K562 (cell line): ENCODE results near the gene ME3. TPM values are rescaled to one million over a fixed set of nuclear protein-coding genes. Genes with fewer than 3 reads are reported as not detected.

Source experiments
- AFF4 ChIP-seq: sonication (generic); formaldehyde crosslinking; IDR thresholded peaks from 2 replicates; pipeline ENCODE4 v1.8.0; 2023; ENCODE audit warnings: mild to moderate bottlenecking, missing genetic modification reagents
- ARID2 ChIP-seq: fragments of 450-650 bp; IDR thresholded peaks from 2 replicates; pipeline ENCODE4 v1.6.1; 2017; ENCODE audit warnings: antibody characterized with exemption, mild to moderate bottlenecking
- BMI1 ChIP-seq: fragments of 150-350 bp; IDR thresholded peaks from 2 replicates; pipeline ENCODE4 v1.6.1; 2014; ENCODE audit warnings: low read length
- CBFA2T3 ChIP-seq: fragments of 450-650 bp; IDR thresholded peaks from 2 replicates; pipeline ENCODE4 v1.6.1; 2017
- CXXC5 ChIP-seq: fragments of 250-450 bp; sonication (Bioruptor Pico); IDR thresholded peaks from 2 replicates; pipeline ENCODE4 v1.8.0; 2022; ENCODE audit warnings: inconsistent platforms, mild to moderate bottlenecking, moderate library complexity
- E2F6 ChIP-seq, 2 experiments: IDR thresholded peaks; 2 replicates each; pipeline ENCODE4 v1.6.1; 2011; ENCODE audit warnings: borderline replicate concordance in 1 of 2, control low read depth in 1 of 2, low read depth in 1 of 2, low read length in 1 of 2, mild to moderate bottlenecking in 1 of 2, mixed read lengths in 1 of 2, moderate library complexity in 1 of 2; ENCODE audit not compliant: insufficient read depth in 1 of 2, insufficient read length in 1 of 2, poor library complexity in 1 of 2, severe bottlenecking in 1 of 2; ENCODE audit errors: extremely low read depth in 1 of 2
- EHMT2 ChIP-seq: fragments of 450-650 bp; IDR thresholded peaks from 2 replicates; pipeline ENCODE4 v1.6.1; 2018; ENCODE audit warnings: antibody characterized with exemption
- GTF2F1 ChIP-seq: IDR thresholded peaks from 2 replicates; pipeline ENCODE4 v1.6.1; 2011; ENCODE audit warnings: low read depth, low read length, improper control_type of control experiment
- JUND ChIP-seq, 2 experiments: IDR thresholded peaks; 2 replicates in 1 of 2; 3 replicates in 1 of 2; pipeline ENCODE4 v1.6.1; 2011; ENCODE audit warnings: borderline replicate concordance in 2 of 2, low read depth in 2 of 2, low read length in 2 of 2, improper control_type of control experiment in 1 of 2, missing biosample characterization in 1 of 2, missing genetic modification characterization in 1 of 2, missing genetic modification reagents in 1 of 2
- KDM5B ChIP-seq: fragments of 200-600 bp; sonication (generic); IDR thresholded peaks from 2 replicates; pipeline ENCODE4 v1.6.1; 2012; ENCODE audit warnings: low read depth, mild to moderate bottlenecking, moderate library complexity, low read length, control low read depth, inconsistent platforms; ENCODE audit not compliant: insufficient replicate concordance
- NCOR1 ChIP-seq: fragments of 450-650 bp; IDR thresholded peaks from 2 replicates; pipeline ENCODE4 v1.6.1; 2016; ENCODE audit warnings: mild to moderate bottlenecking, moderate library complexity
- POLR2A ChIP-seq: fragments of 450-650 bp; conservative IDR thresholded peaks from 2 replicates; pipeline ENCODE4 v1.6.1; 2016
- RBM22 ChIP-seq: fragments of 200-400 bp; formaldehyde crosslinking; IDR thresholded peaks from 2 replicates; pipeline ENCODE4 v1.6.1; 2018; ENCODE audit warnings: low read length, low read depth; ENCODE audit not compliant: poor library complexity, severe bottlenecking
- TAF9B ChIP-seq: fragments of 450-650 bp; IDR thresholded peaks from 2 replicates; pipeline ENCODE4 v1.6.1; 2018; ENCODE audit warnings: mild to moderate bottlenecking; ENCODE audit not compliant: partially characterized antibody
- TBL1XR1 ChIP-seq, 2 experiments: IDR thresholded peaks; 2 replicates each; pipeline ENCODE4 v1.6.1; 2012; ENCODE audit warnings: improper control_type of control experiment in 2 of 2, low read length in 2 of 2, mild to moderate bottlenecking in 1 of 2
- TCF15 ChIP-seq: fragments of 250-450 bp; sonication (Bioruptor Pico); IDR thresholded peaks from 2 replicates; pipeline ENCODE4 v1.8.0; 2022; ENCODE audit warnings: moderate library complexity, mild to moderate bottlenecking, inconsistent platforms
- TRIM28 ChIP-seq: fragments of 450-650 bp; IDR thresholded peaks from 2 replicates; pipeline ENCODE4 v1.6.1; 2017
- U2AF1 ChIP-seq: fragments of 200-400 bp; formaldehyde crosslinking; optimal IDR thresholded peaks from 2 replicates; pipeline ENCODE3; 2017; ENCODE audit warnings: mild to moderate bottlenecking, low read depth, low read length, moderate library complexity
- ZBED1 ChIP-seq: IDR thresholded peaks from 2 replicates; pipeline ENCODE4 v1.6.1; 2014
- ZKSCAN3 ChIP-seq: fragments of 250-450 bp; sonication (Bioruptor Pico); IDR thresholded peaks from 2 replicates; pipeline ENCODE4 v1.4.0; 2020
- ZNF140 ChIP-seq: fragments of 250-450 bp; sonication (Bioruptor Pico); IDR thresholded peaks from 2 replicates; pipeline ENCODE4 v1.8.0; 2021; ENCODE audit warnings: moderate library complexity, mild to moderate bottlenecking, inconsistent platforms
- ZNF398 ChIP-seq: fragments of 250-450 bp; sonication (Bioruptor Pico); IDR thresholded peaks from 2 replicates; pipeline ENCODE4 v1.8.0; 2021; ENCODE audit warnings: moderate library complexity, mild to moderate bottlenecking, inconsistent platforms
- ZNF699 ChIP-seq: fragments of 250-450 bp; sonication (Bioruptor Pico); IDR thresholded peaks from 2 replicates; pipeline ENCODE4 v1.8.0; 2021; ENCODE audit warnings: mild to moderate bottlenecking, moderate library complexity; ENCODE audit not compliant: insufficient replicate concordance
- polyA plus RNA-seq, 8 experiments: library from polyadenylated mRNA; depleted of rRNA in 4 of 8; stranded (reverse) in 5 of 8; unstranded in 3 of 8; fragments of >200 nt; fragmentation: Nextera tagmentation in 2 of 8; fragmentation: Illumina TruSeq in 1 of 8; extraction: Ambion mirVana in 2 of 8; extraction: Trizol in 1 of 8; gene quantifications; 2 replicates each; pipeline versions ENCODE4 v1.2.1 to v1.2.3, GENCODE V29; 2011 to 2014; ENCODE audit warnings: inconsistent platforms in 1 of 8, missing spikeins in 1 of 8
- total RNA-seq, 7 experiments: library from RNA; depleted of rRNA in 6 of 7; stranded (reverse); fragments of >200 nt in 6 of 7; fragmentation: Illumina TruSeq in 2 of 7; extraction: Trizol in 2 of 7; gene quantifications; 2 replicates each; pipeline versions ENCODE4 v1.2.1 to v1.2.3, GENCODE V29; 2011 to 2021; ENCODE audit warnings: low replicate concordance in 1 of 7

The ME3 gene
- total and polyA plus RNA-seq, 9 of the 15 experiments (the other 6 are each of a cell fraction or from before 2014, with no cell fraction given): not detected

GRCh38 chr11:86500500-86501140, 171.8 kb downstream of the ME3 start (continued):
- no peak for TF ChIP-seq ZNF398
- no peak for TF ChIP-seq RBM22
- no peak for TF ChIP-seq ZBED1
- peak; percentile 78 for TF ChIP-seq CBFA2T3
- TF ChIP-seq ZKSCAN3: no peak
- TF ChIP-seq CXXC5: no peak
- TF ChIP-seq AFF4 (CRISPR knock-in tag): no peak
- no peak for TF ChIP-seq ZNF699 (CRISPR knock-in tag)
- TF ChIP-seq KDM5B: no peak
- peak; percentile 44 for TF ChIP-seq NCOR1
- TF ChIP-seq JUND (IDR thresholded peaks at IDR 0.05; ENCODE audit: borderline replicate concordance, low read depth, low read length): no peak
- TF ChIP-seq JUND (tag; IDR thresholded peaks at IDR 0.05; ENCODE audit: borderline replicate concordance, low read depth, low read length): no peak
- no peak for TF ChIP-seq ARID2
- no peak for TF ChIP-seq TRIM28
- TF ChIP-seq TBL1XR1 (IDR thresholded peaks at IDR 0.05; ENCODE audit: low read length in 2 of 2): no peak
- no peak for TF ChIP-seq GTF2F1
- no peak for TF ChIP-seq TAF9B
- 0 out of 2 replicates have a peak, but pooled peaks have one; percentile 17 for TF ChIP-seq EHMT2
- no peak for TF ChIP-seq E2F6 (IDR thresholded peaks at IDR 0.05; ENCODE audit: borderline replicate concordance in 1 of 2, extremely low read depth in 1 of 2, insufficient read depth in 1 of 2, insufficient read length in 1 of 2, low read depth in 1 of 2, low read length in 1 of 2, poor library complexity in 1 of 2, severe bottlenecking in 1 of 2)
- TF ChIP-seq POLR2A: no peak
- no peak for TF ChIP-seq TCF15 (CRISPR knock-in tag)
- TF ChIP-seq U2AF1: no peak
- TF ChIP-seq BMI1: no peak
- TF ChIP-seq ZNF140 (CRISPR knock-in tag): no peak
